GM12873 (cell line): ENCODE measurements around the gene STOX1.

Experiments used
- CTCF ChIP-seq: IDR thresholded peaks from 2 replicates; pipeline ENCODE4 v1.5.1; 2012; ENCODE audit warnings: low read depth, mild to moderate bottlenecking, moderate library complexity, low read length, control low read depth; ENCODE audit not compliant: insufficient read depth; ENCODE audit errors: missing control alignments

STOX1 gene

GRCh38 chr10:68925489-68925888 lies 98.2 kb downstream of the STOX1 start:
- TF ChIP-seq CTCF = no peak

GRCh38 chr10:68934994-68935393 lies 107.7 kb downstream of the STOX1 start:
- no peak for TF ChIP-seq CTCF

GRCh38 chr10:68938117-68938516 lies 110.8 kb downstream of the STOX1 start:
- no peak for TF ChIP-seq CTCF

DNA sequence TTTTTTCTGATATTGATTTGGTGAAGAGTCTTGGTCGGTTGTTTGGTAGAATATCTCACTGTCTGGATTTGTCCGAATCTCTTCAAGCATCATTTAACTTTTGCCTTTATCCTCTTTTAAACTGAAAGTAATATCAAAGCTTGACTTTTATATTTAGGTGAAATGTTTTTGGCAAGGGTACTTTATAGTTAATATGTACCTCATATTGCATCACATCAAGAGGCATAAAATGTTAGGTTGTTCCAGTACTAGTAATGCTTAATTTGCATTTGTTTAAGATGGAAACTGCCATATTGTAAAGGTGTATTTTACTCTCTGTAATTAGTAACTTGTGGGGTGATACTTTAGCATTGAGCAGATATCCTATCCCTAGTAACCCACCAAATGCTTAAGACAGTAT lies 111.6 kb downstream of the STOX1 start:
- no peak for TF ChIP-seq CTCF
